ENCODE measurements around the gene F5.
A peak's percentile ranks its signal among the peaks of the same experiment; 100 is the strongest.

Gene F5

GRCh38 chr1:169586395-169587255 is at the start of gene F5:
Gene F5, minus strand, starts transcription at chr1:169586481. Its CDS starts 95 bp downstream, at chr1:169586386.
- no peak for TF ChIP-seq JUND (IDR thresholded peaks at IDR 0.05; ENCODE audit: low read depth)
- in situ Hi-C loops (cut with HindIII; ENCODE audit: low pct_unique_long_range_greater_than_20kb, low sequenced_read_pairs): no loop called here

GRCh38 chr1:169634877-169635276 is 48.6 kb upstream of the F5 start:
- TF ChIP-seq JUND (IDR thresholded peaks at IDR 0.05; ENCODE audit: low read depth): no peak
- DNase-seq (ENCODE audit: low read depth in 1 of 2, low spot score in 1 of 2): no peak
- in situ Hi-C loops (cut with HindIII; ENCODE audit: low pct_unique_long_range_greater_than_20kb, low sequenced_read_pairs): no loop called here

More at GRCh38 chr1:169586395-169587255, at the start of gene F5:
- DNase-seq (ENCODE audit: low read depth in 1 of 2, low spot score in 1 of 2): peak; percentile 77 to 83

- TF ChIP-seq JUND (IDR thresholded peaks at IDR 0.05; ENCODE audit: low read depth): no peak
- in situ Hi-C loops (cut with HindIII; ENCODE audit: low pct_unique_long_range_greater_than_20kb, low sequenced_read_pairs): no loop called here
- no peak for DNase-seq (ENCODE audit: low read depth in 1 of 2, low spot score in 1 of 2)
Observed at GRCh38 chr1:169634145-169634544, 47.9 kb upstream of the F5 start.

GRCh38 chr1:169631249-169631648 is 45.0 kb upstream of the F5 start:
- no peak for TF ChIP-seq JUND (IDR thresholded peaks at IDR 0.05; ENCODE audit: low read depth)
- in situ Hi-C loops (cut with HindIII; ENCODE audit: low pct_unique_long_range_greater_than_20kb, low sequenced_read_pairs): no loop called here
- DNase-seq (ENCODE audit: low read depth in 1 of 2, low spot score in 1 of 2): no peak

GRCh38 chr1:169630006-169630405 is 43.7 kb upstream of the F5 start, which contains the start of gene SELP:
Gene SELP, minus strand, starts transcription at chr1:169630124. Its CDS starts 50 bp downstream, at chr1:169630074.
- no peak for DNase-seq (ENCODE audit: low read depth in 1 of 2, low spot score in 1 of 2)
- no peak for TF ChIP-seq JUND (IDR thresholded peaks at IDR 0.05; ENCODE audit: low read depth)
- in situ Hi-C loops (cut with HindIII; ENCODE audit: low pct_unique_long_range_greater_than_20kb, low sequenced_read_pairs): no loop called here

GRCh38 chr1:169624912-169625311 is 38.6 kb upstream of the F5 start:
- DNase-seq (ENCODE audit: low read depth in 1 of 2, low spot score in 1 of 2): no peak
- in situ Hi-C loops (cut with HindIII; ENCODE audit: low pct_unique_long_range_greater_than_20kb, low sequenced_read_pairs): no loop called here
- no peak for TF ChIP-seq JUND (IDR thresholded peaks at IDR 0.05; ENCODE audit: low read depth)

GRCh38 chr1:169624122-169624521 is 37.8 kb upstream of the F5 start:
- in situ Hi-C loops (cut with HindIII; ENCODE audit: low pct_unique_long_range_greater_than_20kb, low sequenced_read_pairs): no loop called here
- no peak for DNase-seq (ENCODE audit: low read depth in 1 of 2, low spot score in 1 of 2)
- no peak for TF ChIP-seq JUND (IDR thresholded peaks at IDR 0.05; ENCODE audit: low read depth)

GRCh38 chr1:169623132-169623926 is 37.0 kb upstream of the F5 start:
- no peak for TF ChIP-seq JUND (IDR thresholded peaks at IDR 0.05; ENCODE audit: low read depth)
- in situ Hi-C loops (cut with HindIII; ENCODE audit: low pct_unique_long_range_greater_than_20kb, low sequenced_read_pairs): no loop called here
- DNase-seq (ENCODE audit: low read depth in 1 of 2, low spot score in 1 of 2): no peak

- no peak for DNase-seq (ENCODE audit: low read depth in 1 of 2, low spot score in 1 of 2)
- no peak for TF ChIP-seq JUND (IDR thresholded peaks at IDR 0.05; ENCODE audit: low read depth)
- in situ Hi-C loops (cut with HindIII; ENCODE audit: low pct_unique_long_range_greater_than_20kb, low sequenced_read_pairs): no loop called here
Observed at GRCh38 chr1:169620565-169620964, 34.3 kb upstream of the F5 start.

- in situ Hi-C loops (cut with HindIII; ENCODE audit: low pct_unique_long_range_greater_than_20kb, low sequenced_read_pairs): no loop called here
- TF ChIP-seq JUND (IDR thresholded peaks at IDR 0.05; ENCODE audit: low read depth): no peak
- no peak for DNase-seq (ENCODE audit: low read depth in 1 of 2, low spot score in 1 of 2)
Observed at GRCh38 chr1:169618367-169618766, 32.1 kb upstream of the F5 start.

GRCh38 chr1:169615803-169616202 is 29.5 kb upstream of the F5 start:
- DNase-seq (ENCODE audit: low read depth in 1 of 2, low spot score in 1 of 2): no peak
- no peak for TF ChIP-seq JUND (IDR thresholded peaks at IDR 0.05; ENCODE audit: low read depth)
- in situ Hi-C loops (cut with HindIII; ENCODE audit: low pct_unique_long_range_greater_than_20kb, low sequenced_read_pairs): no loop called here

GRCh38 chr1:169610858-169611257 is 24.6 kb upstream of the F5 start:
- in situ Hi-C loops (cut with HindIII; ENCODE audit: low pct_unique_long_range_greater_than_20kb, low sequenced_read_pairs): no loop called here
- no peak for TF ChIP-seq JUND (IDR thresholded peaks at IDR 0.05; ENCODE audit: low read depth)
- DNase-seq (ENCODE audit: low read depth in 1 of 2, low spot score in 1 of 2): no peak

GRCh38 chr1:169610108-169610507 is 23.8 kb upstream of the F5 start:
- DNase-seq (ENCODE audit: low read depth in 1 of 2, low spot score in 1 of 2): no peak
- TF ChIP-seq JUND (IDR thresholded peaks at IDR 0.05; ENCODE audit: low read depth): no peak
- in situ Hi-C loops (cut with HindIII; ENCODE audit: low pct_unique_long_range_greater_than_20kb, low sequenced_read_pairs): no loop called here
